GM21381 (cell line): ENCODE results near the gene CFAP157.

Experiments
- ATAC-seq: cut with Tn5 transposase; IDR thresholded peaks from one replicate; pipeline ENCODE4 v1.9.1; 2021; ENCODE audit warnings: mild to moderate bottlenecking, moderate library complexity; ENCODE audit not compliant: unreplicated experiment

CFAP157 gene

GRCh38 chr9:127706836-127707241, at the start of gene CFAP157:
TSS of gene CFAP157 (plus strand) at chr9:127706988. CDS start at chr9:127707032, 44 bp downstream.
- no peak for ATAC-seq

GRCh38 chr9:127658428-127658827, 48.4 kb upstream of the CFAP157 start:
- no peak for ATAC-seq

- ATAC-seq = no peak
Measured at GRCh38 chr9:127660886-127661741, 45.7 kb upstream of the CFAP157 start.

- ATAC-seq = no peak
Measured at GRCh38 chr9:127662617-127663016, 44.2 kb upstream of the CFAP157 start.

- ATAC-seq = no peak
Measured at GRCh38 chr9:127664324-127664677, 42.5 kb upstream of the CFAP157 start.

GRCh38 chr9:127664678-127665507, 41.9 kb upstream of the CFAP157 start:
- no peak for ATAC-seq

GRCh38 chr9:127667127-127667844, 39.5 kb upstream of the CFAP157 start:
- ATAC-seq = no peak

- no peak for ATAC-seq
Measured at GRCh38 chr9:127667906-127668305, 38.9 kb upstream of the CFAP157 start.

GRCh38 chr9:127673234-127673633, 33.6 kb upstream of the CFAP157 start:
- ATAC-seq = no peak

- no peak for ATAC-seq
Measured at GRCh38 chr9:127676638-127677037, 30.1 kb upstream of the CFAP157 start.

- no peak for ATAC-seq
Measured at GRCh38 chr9:127679506-127679905, 27.3 kb upstream of the CFAP157 start.

GRCh38 chr9:127680226-127680625, 26.6 kb upstream of the CFAP157 start:
- no peak for ATAC-seq

- no peak for ATAC-seq
Measured at GRCh38 chr9:127680846-127681245, 25.9 kb upstream of the CFAP157 start.

- ATAC-seq = no peak
Measured at GRCh38 chr9:127682351-127683136, 24.2 kb upstream of the CFAP157 start.

GRCh38 chr9:127683723-127684122, 23.1 kb upstream of the CFAP157 start:
- no peak for ATAC-seq

GRCh38 chr9:127684576-127684975, 22.2 kb upstream of the CFAP157 start:
- ATAC-seq = no peak

- no peak for ATAC-seq
Measured at GRCh38 chr9:127686461-127687393, 20.1 kb upstream of the CFAP157 start.

GRCh38 chr9:127689329-127690000, 17.3 kb upstream of the CFAP157 start:
- no peak for ATAC-seq

GRCh38 chr9:127690735-127691134, 16.1 kb upstream of the CFAP157 start:
- no peak for ATAC-seq
